ACC112 (cell line): ENCODE results near the gene EFNA2.

Source experiments
- H2AFZ ChIP-seq: fragments of 200-600 bp; sonication (generic); one replicate; pipeline ENCODE4 v1.6.0; 2017; ENCODE audit warnings: antibody characterized with exemption, low read length; ENCODE audit not compliant: unreplicated experiment
- H3K27ac ChIP-seq: fragments of 200-600 bp; sonication (generic); 2 replicates; pipeline ENCODE4 v1.5.1; 2014; ENCODE audit warnings: low read depth, mild to moderate bottlenecking, antibody characterized with exemption, low read length, moderate library complexity
- H3K27me3 ChIP-seq: fragments of 200-600 bp; sonication (generic); 2 replicates; pipeline ENCODE4 v1.6.1; 2014; ENCODE audit warnings: mild to moderate bottlenecking, antibody characterized with exemption, low read length, moderate library complexity, mixed read lengths; ENCODE audit not compliant: insufficient read depth
- H3K36me3 ChIP-seq: fragments of 200-600 bp; sonication (generic); 2 replicates; pipeline ENCODE4 v1.6.1; 2016; ENCODE audit warnings: mild to moderate bottlenecking, antibody characterized with exemption, low read length, moderate library complexity, mixed read lengths; ENCODE audit not compliant: insufficient read depth
- H3K4me1 ChIP-seq: fragments of 200-600 bp; sonication (generic); one replicate; pipeline ENCODE4 v1.6.1; 2016; ENCODE audit warnings: low read length, mixed read lengths; ENCODE audit not compliant: insufficient read depth, unreplicated experiment, control insufficient read depth
- H3K4me3 ChIP-seq: fragments of 200-600 bp; sonication (generic); 2 replicates; pipeline ENCODE4 v1.5.1; 2014; ENCODE audit warnings: mild to moderate bottlenecking, low read depth, low read length
- H3K79me2 ChIP-seq: fragments of 200-600 bp; sonication (generic); one replicate; pipeline ENCODE4 v1.6.0; 2016; ENCODE audit warnings: low read length; ENCODE audit not compliant: control insufficient read depth, unreplicated experiment, insufficient read depth

EFNA2 gene

GRCh38 chr19:1340681-1341469, 55.2 kb downstream of the EFNA2 start:
- no peaks in the 10 kb centered on the region for H3K79me2 ChIP-seq
- H3K27ac ChIP-seq: no peak overlapping the region
- H3K4me1 ChIP-seq: no peaks in the 10 kb centered on the region
- H3K27me3 ChIP-seq: no peaks in the 10 kb centered on the region
- H2AFZ ChIP-seq: no peak overlapping the region
- no peaks in the 10 kb centered on the region for H3K36me3 ChIP-seq
- H3K4me3 ChIP-seq: no peak overlapping the region

GRCh38 chr19:1343041-1343440, 57.4 kb downstream of the EFNA2 start:
- Histone ChIP-seq H3K79me2 (no peaks in the 10 kb centered on the region), H3K4me3 (no peak overlapping the region), H3K27ac (no peak overlapping the region), H3K4me1 (no peaks in the 10 kb centered on the region), H2AFZ (no peak overlapping the region), H3K27me3 (no peaks in the 10 kb centered on the region), H3K36me3 (no peaks in the 10 kb centered on the region)

GRCh38 chr19:1349211-1349610, 63.5 kb downstream of the EFNA2 start:
- Histone ChIP-seq H3K4me3 (no peak overlapping the region), H3K27ac (no peak overlapping the region), H2AFZ (no peak overlapping the region)

GRCh38 chr19:1350867-1351266, 65.2 kb downstream of the EFNA2 start:
- no peaks in the 10 kb centered on the region for H3K27me3 ChIP-seq
- H3K27ac ChIP-seq: no peak overlapping the region

More at GRCh38 chr19:1349211-1349610, 63.5 kb downstream of the EFNA2 start:
- H3K79me2 ChIP-seq: no peaks in the 10 kb centered on the region
- H3K36me3 ChIP-seq: no peaks in the 10 kb centered on the region
- H3K27me3 ChIP-seq: no peaks in the 10 kb centered on the region
- H3K4me1 ChIP-seq: no peaks in the 10 kb centered on the region

More at GRCh38 chr19:1350867-1351266, 65.2 kb downstream of the EFNA2 start:
- Histone ChIP-seq H2AFZ (no peak overlapping the region), H3K79me2 (peaks cover 2% of the 10 kb centered on the region), H3K36me3 (no peaks in the 10 kb centered on the region), H3K4me1 (peaks cover under 1% of the 10 kb centered on the region), H3K4me3 (no peak overlapping the region)
